ENCODE results near the gene IRF7.
"Not testable (repeated sequence)": the region's sequence is repeated elsewhere in the genome, so short reads cannot be mapped to it uniquely, and the experiment has no call there.

Gene IRF7

GRCh38 chr11:575996-576768, 39.6 kb downstream of the IRF7 start, which contains the start of gene PHRF1:
Gene PHRF1 (plus strand): TSS chr11:576470. CDS start chr11:581513, 5,043 bp downstream.
- no peak for TF ChIP-seq CTCF (IDR thresholded peaks at IDR 0.05; ENCODE audit: extremely low read depth, missing control alignments)

GRCh38 chr11:575313-575995, 40.3 kb downstream of the IRF7 start:
- no peak for TF ChIP-seq CTCF (IDR thresholded peaks at IDR 0.05; ENCODE audit: extremely low read depth, missing control alignments)
- DNase-seq (ENCODE audit: low spot score), result no peak

More at GRCh38 chr11:575996-576768, 39.6 kb downstream of the IRF7 start, which contains the start of gene PHRF1:
- DNase-seq (ENCODE audit: low spot score), result peak; percentile 100

- DNase-seq (ENCODE audit: low spot score), result no peak
- no peak for TF ChIP-seq CTCF (IDR thresholded peaks at IDR 0.05; ENCODE audit: extremely low read depth, missing control alignments)
Measured at GRCh38 chr11:574632-575312, 41.0 kb downstream of the IRF7 start.

GRCh38 chr11:574031-574570, 41.6 kb downstream of the IRF7 start:
- not testable (repeated sequence) for DNase-seq (ENCODE audit: low spot score)

- no peak for DNase-seq (ENCODE audit: low spot score)
- no peak for TF ChIP-seq CTCF (IDR thresholded peaks at IDR 0.05; ENCODE audit: extremely low read depth, missing control alignments)
Measured at GRCh38 chr11:573146-573759, 42.5 kb downstream of the IRF7 start.

- no peak for DNase-seq (ENCODE audit: low spot score)
- TF ChIP-seq CTCF (IDR thresholded peaks at IDR 0.05; ENCODE audit: extremely low read depth, missing control alignments), result no peak
Measured at GRCh38 chr11:571802-572185, 44.0 kb downstream of the IRF7 start.

- no peak for DNase-seq (ENCODE audit: low spot score)
- no peak for TF ChIP-seq CTCF (IDR thresholded peaks at IDR 0.05; ENCODE audit: extremely low read depth, missing control alignments)
Measured at GRCh38 chr11:569158-569885, 46.4 kb downstream of the IRF7 start.
